Panc1 (cell line): Measurements from ENCODE around the gene ZCCHC14.

ENCODE experiments used
- CTCF ChIP-seq: fragments of 450-650 bp; IDR thresholded peaks from 2 replicates; pipeline ENCODE4 v1.5.1; 2017; ENCODE audit warnings: mild to moderate bottlenecking
- POLR2AphosphoS5 ChIP-seq: IDR thresholded peaks from 2 replicates; pipeline ENCODE4 v1.6.1; 2012; ENCODE audit warnings: mild to moderate bottlenecking, low read depth, low read length, moderate library complexity
- REST ChIP-seq, 2 experiments: IDR thresholded peaks; 2 replicates each; pipeline ENCODE4 v1.6.1; 2011 to 2012; ENCODE audit warnings: low read depth in 2 of 2, control low read depth in 1 of 2, low read length in 1 of 2, mild to moderate bottlenecking in 1 of 2, moderate library complexity in 1 of 2; ENCODE audit not compliant: insufficient read depth in 1 of 2
- SIN3A ChIP-seq: IDR thresholded peaks from 2 replicates; pipeline ENCODE4 v1.6.1; 2012; ENCODE audit warnings: low read depth, mild to moderate bottlenecking, low read length, moderate library complexity, borderline replicate concordance; ENCODE audit not compliant: insufficient read depth
- TCF7L2 ChIP-seq: IDR thresholded peaks from 2 replicates; pipeline ENCODE4 v1.6.1; 2011; ENCODE audit warnings: mild to moderate bottlenecking, low read depth, low read length, inconsistent platforms

GRCh38 chr16:87418216-87418615 is 74.6 kb downstream of the ZCCHC14 start:
- no peak for TF ChIP-seq CTCF
- TF ChIP-seq POLR2AphosphoS5: no peak
- TF ChIP-seq SIN3A: no peak
- TF ChIP-seq REST (IDR thresholded peaks at IDR 0.05; ENCODE audit: insufficient read depth in 1 of 2, low read depth in 2 of 2, low read length in 1 of 2): no peak
- TF ChIP-seq TCF7L2: no peak
